Hippocampal formation (tissue), 2 donors: ENCODE results near the gene WNT11.

Experiments
- DNase-seq, 2 donors: peaks; one replicate each; lab custom pipeline; 2025; lab: John Stamatoyannopoulos, UW

Gene WNT11

GRCh38 chr11:76174330-76174729 is 32.0 kb downstream of the WNT11 start:
- DNase-seq: no peak

GRCh38 chr11:76173663-76174062 is 32.6 kb downstream of the WNT11 start:
- DNase-seq: no peak

- DNase-seq: no peak
Measured at GRCh38 chr11:76172583-76172982, 33.7 kb downstream of the WNT11 start.

GRCh38 chr11:76170468-76170867 is 35.8 kb downstream of the WNT11 start:
- DNase-seq: no peak

GRCh38 chr11:76169473-76169896 is 36.8 kb downstream of the WNT11 start:
- no peak for DNase-seq

GRCh38 chr11:76167590-76167989 is 38.7 kb downstream of the WNT11 start:
- DNase-seq: no peak

- DNase-seq: no peak
Measured at GRCh38 chr11:76166314-76166713, 40.0 kb downstream of the WNT11 start.

- DNase-seq: no peak
Measured at GRCh38 chr11:76164861-76165751, 41.2 kb downstream of the WNT11 start.

GRCh38 chr11:76164081-76164480 is 42.2 kb downstream of the WNT11 start:
- DNase-seq: no peak

- no peak for DNase-seq
Measured at GRCh38 chr11:76163289-76163880, 42.9 kb downstream of the WNT11 start.

- no peak for DNase-seq
Measured at GRCh38 chr11:76162336-76163288, 43.7 kb downstream of the WNT11 start.

- DNase-seq: no peak
Measured at GRCh38 chr11:76161261-76161961, 44.9 kb downstream of the WNT11 start.

- DNase-seq: no peak
Measured at GRCh38 chr11:76160856-76161255, 45.4 kb downstream of the WNT11 start.

- no peak for DNase-seq
Measured at GRCh38 chr11:76159983-76160661, 46.2 kb downstream of the WNT11 start.

GRCh38 chr11:76159303-76159937 is 46.9 kb downstream of the WNT11 start:
- DNase-seq: no peak

- DNase-seq: no peak
Measured at GRCh38 chr11:76158394-76159302, 47.7 kb downstream of the WNT11 start.

- DNase-seq: no peak
Measured at GRCh38 chr11:76157891-76158290, 48.4 kb downstream of the WNT11 start.

GRCh38 chr11:76156971-76157427 is 49.3 kb downstream of the WNT11 start:
- no peak for DNase-seq

GRCh38 chr11:76155500-76156227 is 50.6 kb downstream of the WNT11 start:
- DNase-seq: no peak
